Activated CD4-positive, alpha-beta T cell treated with anti-CD3 and anti-CD28 coated beads, Interleukin-2, amount 10 ng/mL, durations not matched to agents 24 days and 14 days (primary cell): ENCODE data around the gene GLUL. TPM values are rescaled to one million over a fixed set of nuclear protein-coding genes. Genes with fewer than 3 reads are reported as not detected.

Experiments used
- DNase-seq: peaks from one replicate; pipeline ENCODE4 v3.0.0; 2022
- H3K27ac Mint-ChIP-seq: one replicate; pipeline ENCODE4 v1.8.0; 2022; ENCODE audit warnings: mild to moderate bottlenecking, mixed read lengths
- H3K27me3 Mint-ChIP-seq: one replicate; pipeline ENCODE4 v1.8.0; 2022; ENCODE audit warnings: mixed read lengths
- H3K36me3 Mint-ChIP-seq: one replicate; pipeline ENCODE4 v1.8.0; 2022; ENCODE audit warnings: low read depth, mild to moderate bottlenecking, mixed read lengths
- H3K4me1 Mint-ChIP-seq: one replicate; pipeline ENCODE4 v1.8.0; 2021; ENCODE audit warnings: mixed read lengths
- H3K4me3 Mint-ChIP-seq: one replicate; pipeline ENCODE4 v1.8.0; 2022; ENCODE audit warnings: mild to moderate bottlenecking, moderate library complexity, mixed read lengths
- H3K9me3 Mint-ChIP-seq: one replicate; pipeline ENCODE4 v1.8.0; 2021; ENCODE audit warnings: mixed read lengths
- intact Hi-C: fragments of 100-400 bp; cut with micrococcal nuclease; formaldehyde crosslinking; loops from one replicate; pipeline ENCODE4 v1.15.1; 2023
- total RNA-seq: library from RNA; stranded (reverse); gene quantifications from 2 replicates; pipeline ENCODE4 v1.2.3, GENCODE V29; 2022

GLUL gene
- total RNA-seq, 1 donor from 2014 or later, result 78.1 TPM

DNA sequence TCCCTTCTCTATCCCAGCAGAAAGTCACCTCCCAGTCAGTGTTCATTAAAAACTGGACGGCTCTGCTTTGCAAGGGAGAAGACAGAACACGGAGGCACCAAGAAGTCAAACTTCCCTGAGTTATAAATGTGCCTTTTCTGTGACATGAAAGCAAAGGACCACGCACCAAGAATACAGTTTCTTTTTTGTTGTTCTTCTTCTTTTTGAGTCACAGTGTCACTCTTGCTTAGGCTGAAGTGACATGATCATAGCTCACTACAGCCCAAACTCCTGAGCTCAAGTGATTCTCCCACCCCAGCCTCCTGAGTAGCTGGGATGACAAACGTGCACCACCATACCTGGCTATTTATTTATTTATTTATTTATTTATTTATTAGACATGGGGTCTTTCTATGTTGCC, 22.7 kb downstream of the GLUL start:
- DNase-seq, result no peak
- Mint-ChIP-seq H3K4me3 (no peak overlapping the region), H3K9me3 (no peaks in the 10 kb centered on the region), H3K4me1 (no peaks in the 10 kb centered on the region), H3K27me3 (peaks cover 21% of the 10 kb centered on the region), H3K36me3 (no peaks in the 10 kb centered on the region), H3K27ac (no peak overlapping the region)
- intact Hi-C loops, result no loop called here

DNA sequence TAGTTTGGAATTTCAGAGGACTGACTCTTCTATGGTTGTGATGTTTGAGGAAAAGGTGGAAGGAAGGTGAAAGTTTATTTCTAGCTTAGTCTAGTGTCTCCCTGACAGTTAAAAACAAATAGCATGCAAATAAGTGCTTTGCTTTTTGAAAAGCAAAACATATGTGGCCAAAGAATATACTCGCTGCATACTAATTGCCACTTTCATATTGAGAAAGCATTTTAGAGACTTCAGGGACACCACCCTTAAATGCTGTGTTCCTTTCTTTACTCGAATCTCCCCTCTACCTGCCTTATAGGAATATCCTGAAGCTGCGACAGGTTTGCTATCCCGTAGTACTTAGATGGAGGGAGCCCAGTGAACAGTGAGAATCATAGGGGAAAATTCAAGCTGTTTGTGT, 23.2 kb downstream of the GLUL start:
- no peak for DNase-seq
- intact Hi-C loops, result no loop called here
- Mint-ChIP-seq H3K4me1 (no peaks in the 10 kb centered on the region), H3K36me3 (no peaks in the 10 kb centered on the region), H3K9me3 (no peaks in the 10 kb centered on the region), H3K27ac (no peak overlapping the region), H3K27me3 (peaks cover 21% of the 10 kb centered on the region), H3K4me3 (no peak overlapping the region)

- H3K4me3 Mint-ChIP-seq, result no peak overlapping the region
- no peaks in the 10 kb centered on the region for H3K9me3 Mint-ChIP-seq
- no peak overlapping the region for H3K27ac Mint-ChIP-seq
- H3K4me1 Mint-ChIP-seq, result no peaks in the 10 kb centered on the region
- H3K27me3 Mint-ChIP-seq, result peaks cover 21% of the 10 kb centered on the region
- no peaks in the 10 kb centered on the region for H3K36me3 Mint-ChIP-seq
- no peak for DNase-seq
- intact Hi-C loops, result no loop called here
These were observed 23.7 kb downstream of the GLUL start for GRCh38 chr1:182367926-182368325.

DNA sequence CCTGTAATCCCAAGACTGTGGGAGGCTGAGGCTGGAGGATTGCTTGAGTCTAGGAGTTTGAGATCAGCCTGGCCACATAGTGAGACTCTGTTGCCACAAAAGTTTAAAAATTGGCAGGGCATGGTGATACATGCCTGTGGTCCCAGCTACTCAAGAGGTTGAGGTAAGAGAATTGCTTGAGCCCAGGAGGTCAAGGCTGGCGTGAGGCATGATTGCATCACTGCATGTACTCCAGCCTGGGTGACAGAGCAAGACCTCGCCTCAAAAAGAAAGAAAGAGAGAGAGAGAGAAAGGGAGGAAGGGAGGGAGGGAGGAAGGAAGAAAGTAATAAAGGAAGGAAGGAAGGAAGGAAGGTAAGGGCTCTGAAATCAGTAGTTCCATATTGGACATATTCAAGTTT, 25.0 kb downstream of the GLUL start:
- H3K36me3 Mint-ChIP-seq, result no peaks in the 10 kb centered on the region
- H3K27me3 Mint-ChIP-seq, result peaks cover 21% of the 10 kb centered on the region
- intact Hi-C loops, result no loop called here
- DNase-seq, result no peak
- H3K9me3 Mint-ChIP-seq, result no peaks in the 10 kb centered on the region
- no peaks in the 10 kb centered on the region for H3K4me1 Mint-ChIP-seq
- H3K27ac Mint-ChIP-seq, result no peak overlapping the region
- no peak overlapping the region for H3K4me3 Mint-ChIP-seq

GRCh38 chr1:182359645-182360044, 31.9 kb downstream of the GLUL start:
- Mint-ChIP-seq H3K27me3 (peaks cover 15% of the 10 kb centered on the region), H3K27ac (no peak overlapping the region), H3K4me1 (no peaks in the 10 kb centered on the region), H3K36me3 (no peaks in the 10 kb centered on the region), H3K4me3 (no peak overlapping the region), H3K9me3 (no peaks in the 10 kb centered on the region)
- intact Hi-C loops, result no loop called here
- DNase-seq, result no peak

GRCh38 chr1:182357913-182358312, 33.7 kb downstream of the GLUL start:
- Mint-ChIP-seq H3K27ac (no peak overlapping the region), H3K27me3 (peaks cover 15% of the 10 kb centered on the region), H3K9me3 (no peaks in the 10 kb centered on the region), H3K4me3 (no peak overlapping the region), H3K36me3 (no peaks in the 10 kb centered on the region), H3K4me1 (no peaks in the 10 kb centered on the region)
- intact Hi-C loops, result no loop called here
- DNase-seq, result no peak

DNA sequence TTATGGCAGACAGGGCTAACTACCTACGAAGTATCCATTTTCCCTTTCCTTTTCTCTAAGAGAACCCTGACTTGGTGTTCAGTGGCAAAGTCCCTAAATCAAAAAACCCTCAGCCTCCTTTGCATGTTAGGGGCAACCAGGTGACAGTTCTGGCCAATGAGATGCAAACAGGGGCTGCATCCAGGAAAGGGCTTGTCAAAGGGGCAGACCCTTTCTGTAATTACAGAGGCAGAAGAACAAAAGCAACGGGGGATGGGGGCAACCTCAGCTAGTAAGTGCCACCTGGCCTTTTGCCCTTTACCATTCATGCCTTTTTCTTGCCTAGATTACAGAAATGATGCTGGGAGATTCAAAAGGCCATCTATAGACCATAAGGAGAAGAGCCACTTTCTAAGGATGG, 34.4 kb downstream of the GLUL start:
- Mint-ChIP-seq H3K4me1 (no peaks in the 10 kb centered on the region), H3K36me3 (no peaks in the 10 kb centered on the region), H3K4me3 (no peak overlapping the region), H3K9me3 (no peaks in the 10 kb centered on the region), H3K27ac (no peak overlapping the region), H3K27me3 (peaks cover 15% of the 10 kb centered on the region)
- no peak for DNase-seq
- intact Hi-C loops, result no loop called here

GRCh38 chr1:182355723-182356098, 35.9 kb downstream of the GLUL start:
- Mint-ChIP-seq H3K36me3 (no peaks in the 10 kb centered on the region), H3K27ac (no peak overlapping the region), H3K4me1 (no peaks in the 10 kb centered on the region), H3K27me3 (peaks cover 16% of the 10 kb centered on the region), H3K4me3 (no peak overlapping the region), H3K9me3 (no peaks in the 10 kb centered on the region)
- intact Hi-C loops, result no loop called here
- DNase-seq, result no peak

GRCh38 chr1:182351790-182352364, 39.7 kb downstream of the GLUL start:
- no peak overlapping the region for H3K4me3 Mint-ChIP-seq
- no peaks in the 10 kb centered on the region for H3K36me3 Mint-ChIP-seq
- no peak overlapping the region for H3K27ac Mint-ChIP-seq
- H3K27me3 Mint-ChIP-seq, result peaks cover 6% of the 10 kb centered on the region
- intact Hi-C loops, result no loop called here
- DNase-seq, result no peak
- no peaks in the 10 kb centered on the region for H3K9me3 Mint-ChIP-seq
- no peaks in the 10 kb centered on the region for H3K4me1 Mint-ChIP-seq

DNA sequence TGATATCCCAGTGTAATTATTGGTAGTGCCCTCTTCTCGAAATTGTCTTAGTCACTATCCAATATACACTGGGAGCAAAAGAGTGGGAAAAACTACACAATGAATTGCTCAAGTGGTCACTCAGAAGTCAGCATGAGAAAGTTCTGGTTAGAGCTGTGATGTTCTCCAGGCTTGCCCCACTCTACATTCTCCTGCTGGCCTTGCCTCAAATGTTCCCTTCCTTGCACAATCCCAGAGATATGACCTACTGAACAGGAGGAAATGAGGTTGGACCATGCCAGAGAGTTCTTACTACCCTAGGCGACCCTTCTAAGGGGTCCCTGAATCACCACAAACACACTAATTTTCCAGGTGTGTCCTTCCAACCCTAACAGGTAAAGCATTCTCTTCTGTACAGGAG, 40.8 kb downstream of the GLUL start:
- H3K27me3 Mint-ChIP-seq, result peaks cover 4% of the 10 kb centered on the region
- no peak for DNase-seq
- H3K27ac Mint-ChIP-seq, result no peak overlapping the region
- H3K9me3 Mint-ChIP-seq, result no peaks in the 10 kb centered on the region
- intact Hi-C loops, result no loop called here
- H3K4me1 Mint-ChIP-seq, result no peaks in the 10 kb centered on the region
- no peaks in the 10 kb centered on the region for H3K36me3 Mint-ChIP-seq
- H3K4me3 Mint-ChIP-seq, result no peak overlapping the region

- no peaks in the 10 kb centered on the region for H3K9me3 Mint-ChIP-seq
- H3K4me1 Mint-ChIP-seq, result no peaks in the 10 kb centered on the region
- H3K36me3 Mint-ChIP-seq, result no peaks in the 10 kb centered on the region
- H3K27me3 Mint-ChIP-seq, result peaks cover 2% of the 10 kb centered on the region
- no peak overlapping the region for H3K27ac Mint-ChIP-seq
- DNase-seq, result no peak
- H3K4me3 Mint-ChIP-seq, result no peak overlapping the region
- intact Hi-C loops, result no loop called here
These were observed 42.4 kb downstream of the GLUL start for GRCh38 chr1:182348961-182349747.

DNA sequence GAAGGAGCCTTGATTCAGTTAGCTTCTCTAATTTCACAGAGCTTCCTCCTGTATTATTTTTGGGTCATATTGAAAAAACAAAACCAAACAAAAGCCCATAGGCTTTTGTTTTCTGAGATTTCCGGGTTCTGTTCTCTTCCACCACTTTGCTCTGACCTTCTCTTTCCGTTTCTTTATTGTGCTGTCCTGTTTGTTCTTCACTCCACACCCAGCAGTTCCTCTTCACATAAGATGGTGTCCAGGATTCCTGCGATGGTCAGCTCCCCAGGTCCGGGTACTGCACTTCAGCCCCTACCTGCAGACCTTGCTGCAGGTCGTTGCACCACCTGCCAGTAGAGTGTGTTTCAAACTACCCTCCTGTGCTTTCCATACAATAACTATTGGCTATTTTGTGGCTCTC, 44.6 kb downstream of the GLUL start:
- intact Hi-C loops, result no loop called here
- H3K4me1 Mint-ChIP-seq, result no peaks in the 10 kb centered on the region
- no peak overlapping the region for H3K27ac Mint-ChIP-seq
- no peaks in the 10 kb centered on the region for H3K9me3 Mint-ChIP-seq
- no peak for DNase-seq
- no peak overlapping the region for H3K4me3 Mint-ChIP-seq
- H3K36me3 Mint-ChIP-seq, result no peaks in the 10 kb centered on the region
- peaks cover 2% of the 10 kb centered on the region for H3K27me3 Mint-ChIP-seq

GRCh38 chr1:182340233-182341058, 51.1 kb downstream of the GLUL start:
- DNase-seq, result no peak
- H3K27me3 Mint-ChIP-seq, result peaks cover 2% of the 10 kb centered on the region
- H3K27ac Mint-ChIP-seq, result no peak overlapping the region
- H3K9me3 Mint-ChIP-seq, result no peaks in the 10 kb centered on the region
- H3K36me3 Mint-ChIP-seq, result no peaks in the 10 kb centered on the region
- intact Hi-C loops, result no loop called here
- H3K4me1 Mint-ChIP-seq, result no peaks in the 10 kb centered on the region
- H3K4me3 Mint-ChIP-seq, result no peak overlapping the region

DNA sequence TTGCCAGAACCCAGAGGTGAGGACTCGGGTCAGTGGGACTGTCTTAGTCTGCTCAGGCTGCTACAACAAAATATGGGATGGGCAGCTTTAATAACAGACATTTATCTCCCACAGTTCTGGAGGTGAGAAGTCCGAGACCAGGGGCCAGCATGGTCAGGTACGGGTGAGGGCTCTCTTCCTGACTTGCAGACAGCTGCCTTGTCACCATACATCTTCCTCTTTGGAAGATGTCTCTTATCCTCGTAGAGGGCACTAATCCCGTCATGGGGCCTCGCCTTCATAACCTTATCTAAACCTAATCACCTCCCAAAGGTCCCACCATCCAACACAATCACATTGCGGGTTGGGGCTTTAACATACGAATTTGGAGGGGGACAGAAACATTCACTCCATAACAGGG, 51.9 kb downstream of the GLUL start:
- intact Hi-C loops, result no loop called here
- H3K4me1 Mint-ChIP-seq, result no peaks in the 10 kb centered on the region
- no peak for DNase-seq
- no peaks in the 10 kb centered on the region for H3K36me3 Mint-ChIP-seq
- no peaks in the 10 kb centered on the region for H3K9me3 Mint-ChIP-seq
- H3K27ac Mint-ChIP-seq, result no peak overlapping the region
- no peak overlapping the region for H3K4me3 Mint-ChIP-seq
- peaks cover 2% of the 10 kb centered on the region for H3K27me3 Mint-ChIP-seq
